Pancreas (tissue), 10 donors: ENCODE measurements around the gene SIT1. TPM values are rescaled to one million over a fixed set of nuclear protein-coding genes. Genes with fewer than 3 reads are reported as not detected.

ENCODE experiments used
- ATAC-seq, 4 donors: fragments of 200-7000 bp; cut with Tn5 transposase; one replicate each; pipeline versions ENCODE4 v1.8.0 to v1.9.1; 2020; ENCODE audit warnings: mild to moderate bottlenecking in 4 of 4, moderate library complexity in 4 of 4
- DNase-seq, 6 donors: peaks; one replicate each; pipeline ENCODE4 v3.0.0-alpha.2; 2020
- FAIRE-seq: peaks from 2 replicates; lab custom pipeline; 2012; peaks lifted over from hg19 to GRCh38; lab: Jason Lieb, UNC
- H3K27ac ChIP-seq, 4 donors: fragments of 200-600 bp; sonication (generic); 1 replicate in 3 of 4; 2 replicates in 1 of 4; pipeline versions ENCODE4 v1.5.0 to v1.8.0; 2020
- H3K27me3 ChIP-seq, 4 donors: fragments of 200-600 bp; one replicate each; pipeline ENCODE4 v1.8.0; 2021
- H3K36me3 ChIP-seq, 3 donors: fragments of 200-600 bp; sonication (generic) in 1 of 3; one replicate each; pipeline versions ENCODE4 v1.5.0 to v1.8.0; 2020 to 2021
- H3K4me1 ChIP-seq, 3 donors: fragments of 200-600 bp; one replicate each; pipeline ENCODE4 v1.8.0; 2021
- H3K4me3 ChIP-seq, 4 donors: fragments of 200-600 bp; sonication (generic) in 2 of 4; one replicate each; pipeline versions ENCODE4 v1.5.0 to v1.8.0; 2020 to 2021
- H3K9me3 ChIP-seq, 4 donors: fragments of 200-600 bp; one replicate each; pipeline ENCODE4 v1.8.0; 2021
- WGBS, 2 donors: extraction: QIAGEN DNeasy Blood & Tissue Kit; methylation state at CpG; one replicate each; pipeline ENCODE4 v1.1.7; 2013; 5-methylcytosine and 5-hydroxymethylcytosine counted together
- intact Hi-C, 3 donors: fragments of 100-400 bp; cut with DNase I; formaldehyde crosslinking; loops; one replicate each; pipeline versions ENCODE4 v1.11.1 to v1.14.2; 2022
- polyA plus RNA-seq, 2 donors: library from polyadenylated mRNA; stranded (reverse); fragments of 200-250 nt; gene quantifications; one replicate each; pipeline ENCODE4 v1.2.3, GENCODE V29; 2013
- total RNA-seq, 6 donors: library from RNA; stranded (reverse); fragmentation: NEBNext Ultra II Directional in 4 of 6; extraction: Animal tissue kit (Norgen Biotek cat#: 25700) in 4 of 6; gene quantifications; one replicate each; pipeline versions ENCODE4 v1.2.1 to v1.2.4, GENCODE V29; 2021 to 2023
- TF ChIP-seq, protein P1 (sequence below), 4 donors: fragments of 200-600 bp; sonication (generic) in 3 of 4; IDR thresholded peaks; one replicate each; pipeline versions ENCODE4 v1.5.0 to v1.8.0; 2021; ENCODE audit warnings: antibody characterized with exemption in 4 of 4
- donor health status: healthy with polysubstance abuse.
- donor health status: DM: no; HTN: no; CAD: no; lungs with moderate emphysema.
- donor health status: DM: no; HTN: no; CAD: no.
- donor health status: control.
- donor health status: control.
- donor health status: Bipolar disorder and iron deficiency.
- donor health status: DM: yes; HTN: yes; CAD: no.
- donor health status: DM: no; HTN: no; CAD: no.
- donor health status: DM: no; HTN: no; CAD: no.
- donor health status: DM: yes; HTN: yes; CAD: no.

The SIT1 gene
- total and polyA plus RNA-seq, 8 donors, result 0.25 to 0.59 (median 0.43) TPM; not detected in 2

- H3K27me3 ChIP-seq, result no peaks in the 10 kb centered on the region
- intact Hi-C loops, result no loop called here
- H3K36me3 ChIP-seq, result no peaks in the 10 kb centered on the region
- ATAC-seq, result no peak
- TF ChIP-seq, protein P1, sequence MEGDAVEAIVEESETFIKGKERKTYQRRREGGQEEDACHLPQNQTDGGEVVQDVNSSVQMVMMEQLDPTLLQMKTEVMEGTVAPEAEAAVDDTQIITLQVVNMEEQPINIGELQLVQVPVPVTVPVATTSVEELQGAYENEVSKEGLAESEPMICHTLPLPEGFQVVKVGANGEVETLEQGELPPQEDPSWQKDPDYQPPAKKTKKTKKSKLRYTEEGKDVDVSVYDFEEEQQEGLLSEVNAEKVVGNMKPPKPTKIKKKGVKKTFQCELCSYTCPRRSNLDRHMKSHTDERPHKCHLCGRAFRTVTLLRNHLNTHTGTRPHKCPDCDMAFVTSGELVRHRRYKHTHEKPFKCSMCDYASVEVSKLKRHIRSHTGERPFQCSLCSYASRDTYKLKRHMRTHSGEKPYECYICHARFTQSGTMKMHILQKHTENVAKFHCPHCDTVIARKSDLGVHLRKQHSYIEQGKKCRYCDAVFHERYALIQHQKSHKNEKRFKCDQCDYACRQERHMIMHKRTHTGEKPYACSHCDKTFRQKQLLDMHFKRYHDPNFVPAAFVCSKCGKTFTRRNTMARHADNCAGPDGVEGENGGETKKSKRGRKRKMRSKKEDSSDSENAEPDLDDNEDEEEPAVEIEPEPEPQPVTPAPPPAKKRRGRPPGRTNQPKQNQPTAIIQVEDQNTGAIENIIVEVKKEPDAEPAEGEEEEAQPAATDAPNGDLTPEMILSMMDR (IDR thresholded peaks at IDR 0.05), result no peak
- no peak overlapping the region for H3K4me3 ChIP-seq
- no peak overlapping the region for H3K27ac ChIP-seq
- H3K9me3 ChIP-seq, result no peaks in the 10 kb centered on the region
- peak in 1 of 6 donors; percentile 23 for DNase-seq
- H3K4me1 ChIP-seq, result peaks cover 0 to 2% (median 0%) of the 10 kb centered on the region in 3 donors
- WGBS, 2 donors, result 93 to 94% methylated on average over 10 of the region's 10 CpGs
- FAIRE-seq, result no peak
These were observed 34.2 kb upstream of the SIT1 start for GRCh38 chr9:35684921-35685320.

GRCh38 chr9:35683323-35683722, 32.6 kb upstream of the SIT1 start:
- no peak for DNase-seq

GRCh38 chr9:35682520-35683315, 32.0 kb upstream of the SIT1 start:
- WGBS, 2 donors, result 86 to 92% methylated on average over 10 of the region's 10 CpGs

More at GRCh38 chr9:35683323-35683722, 32.6 kb upstream of the SIT1 start:
- FAIRE-seq, result no peak
- TF ChIP-seq, protein P1 (IDR thresholded peaks at IDR 0.05), result no peak
- intact Hi-C loops, result no loop called here
- H3K27me3 ChIP-seq, result no peaks in the 10 kb centered on the region
- no peaks in the 10 kb centered on the region for H3K4me1 ChIP-seq
- no peak for ATAC-seq
- H3K36me3 ChIP-seq, result no peaks in the 10 kb centered on the region
- no peaks in the 10 kb centered on the region for H3K9me3 ChIP-seq
- H3K4me3 ChIP-seq, result no peak overlapping the region
- no peak overlapping the region for H3K27ac ChIP-seq
- 58 to 71% methylated on average over 2 of the region's 2 CpGs for WGBS, 2 donors

DNA sequence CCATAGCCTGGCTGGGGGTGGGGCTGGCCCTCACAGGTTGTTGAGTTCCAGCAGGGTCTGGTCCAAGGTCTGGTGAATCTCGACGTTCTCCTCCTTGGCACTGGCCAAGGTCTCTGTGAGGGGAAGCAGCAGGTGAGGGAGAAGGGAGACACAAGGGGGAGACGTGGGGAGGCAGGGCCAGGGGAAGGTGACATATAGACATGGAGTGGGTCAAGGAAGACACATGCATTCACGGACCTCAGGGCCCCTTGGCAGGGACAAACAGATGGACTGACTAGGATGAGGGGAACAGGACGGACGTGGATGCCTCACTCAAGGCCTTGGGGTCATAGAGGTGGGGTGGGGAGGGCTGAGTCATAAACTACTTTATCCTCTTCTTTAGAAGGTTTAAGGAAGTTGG, 31.3 kb upstream of the SIT1 start:
- H3K4me3 ChIP-seq, result no peak overlapping the region
- no peak overlapping the region for H3K27ac ChIP-seq
- ATAC-seq, result no peak
- H3K27me3 ChIP-seq, result no peaks in the 10 kb centered on the region
- no peaks in the 10 kb centered on the region for H3K4me1 ChIP-seq
- intact Hi-C loops, result no loop called here
- DNase-seq, result no peak
- no peaks in the 10 kb centered on the region for H3K9me3 ChIP-seq
- no peaks in the 10 kb centered on the region for H3K36me3 ChIP-seq
- WGBS, 2 donors, result 74 to 80% methylated on average over 6 of the region's 6 CpGs
- TF ChIP-seq, protein P1 (IDR thresholded peaks at IDR 0.05), result no peak
- FAIRE-seq, result no peak

More at GRCh38 chr9:35682520-35683315, 32.0 kb upstream of the SIT1 start:
- Histone ChIP-seq H3K36me3 (no peaks in the 10 kb centered on the region), H3K4me3 (no peak overlapping the region), H3K4me1 (no peaks in the 10 kb centered on the region), H3K9me3 (no peaks in the 10 kb centered on the region), H3K27ac (no peak overlapping the region), H3K27me3 (no peaks in the 10 kb centered on the region)
- intact Hi-C loops, result no loop called here
- TF ChIP-seq, protein P1 (IDR thresholded peaks at IDR 0.05), result no peak
- FAIRE-seq (no peak), ATAC-seq (no peak), DNase-seq (no peak)
